ENCODE measurements around the gene ZNF580. TPM values are rescaled to one million over a fixed set of nuclear protein-coding genes. Genes with fewer than 3 reads are reported as not detected.

ZNF580 gene
- total and polyA plus RNA-seq, 2 of the 13 experiments (the other 11 are each of a cell fraction or from before 2014, with no cell fraction given) = 4.4 to 6.0 TPM

- TF ChIP-seq ZNF235 (CRISPR knock-in tag; IDR thresholded peaks at IDR 0.05; ENCODE audit: borderline replicate concordance) (no peak), NR0B2 (CRISPR knock-in tag; IDR thresholded peaks at IDR 0.05) (no peak), GTF3A (CRISPR knock-in tag; conservative IDR thresholded peaks at IDR 0.05) (no peak), PHF20 (CRISPR knock-in tag; IDR thresholded peaks at IDR 0.05) (no peak), RNF2 (conservative IDR thresholded peaks at IDR 0.05; ENCODE audit: low read depth) (0 out of 2 replicates have a peak, but pooled peaks have one; percentile 18), MIXL1 (CRISPR knock-in tag; IDR thresholded peaks at IDR 0.05) (peak; percentile 69), HNRNPH1 (optimal IDR thresholded peaks at IDR 0.05; ENCODE audit: low read depth, low read length) (no peak), ZNF83 (CRISPR knock-in tag; IDR thresholded peaks at IDR 0.05; ENCODE audit: borderline replicate concordance) (no peak), TSC22D2 (CRISPR knock-in tag; IDR thresholded peaks at IDR 0.05; ENCODE audit: borderline replicate concordance) (0 out of 2 replicates have a peak, but pooled peaks have one; percentile 57), MEIS2 (CRISPR knock-in tag; IDR thresholded peaks at IDR 0.05) (0 out of 2 replicates have a peak, but pooled peaks have one; percentile 2), KLF6 (CRISPR knock-in tag; IDR thresholded peaks at IDR 0.05) (no peak; the same call in 1 of the 2 replicates), REXO4 (CRISPR knock-in tag; IDR thresholded peaks at IDR 0.05; ENCODE audit: borderline replicate concordance) (no peak), NR2F2 (IDR thresholded peaks at IDR 0.05; ENCODE audit: borderline replicate concordance, low read depth) (peak; percentile 20; the same call in 1 of the 2 replicates), ZNF891 (CRISPR knock-in tag; IDR thresholded peaks at IDR 0.05) (no peak; the same call in 1 of the 2 replicates), ZC3H4 (CRISPR knock-in tag; IDR thresholded peaks at IDR 0.05; ENCODE audit: borderline replicate concordance) (peak; percentile 92; the same call in 1 of the 2 replicates), ZNF777 (CRISPR knock-in tag; IDR thresholded peaks at IDR 0.05) (peak; percentile 47; the same call in 1 of the 2 replicates)
- TF ChIP-seq, protein P1, sequence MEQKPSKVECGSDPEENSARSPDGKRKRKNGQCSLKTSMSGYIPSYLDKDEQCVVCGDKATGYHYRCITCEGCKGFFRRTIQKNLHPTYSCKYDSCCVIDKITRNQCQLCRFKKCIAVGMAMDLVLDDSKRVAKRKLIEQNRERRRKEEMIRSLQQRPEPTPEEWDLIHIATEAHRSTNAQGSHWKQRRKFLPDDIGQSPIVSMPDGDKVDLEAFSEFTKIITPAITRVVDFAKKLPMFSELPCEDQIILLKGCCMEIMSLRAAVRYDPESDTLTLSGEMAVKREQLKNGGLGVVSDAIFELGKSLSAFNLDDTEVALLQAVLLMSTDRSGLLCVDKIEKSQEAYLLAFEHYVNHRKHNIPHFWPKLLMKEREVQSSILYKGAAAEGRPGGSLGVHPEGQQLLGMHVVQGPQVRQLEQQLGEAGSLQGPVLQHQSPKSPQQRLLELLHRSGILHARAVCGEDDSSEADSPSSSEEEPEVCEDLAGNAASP (CRISPR knock-in tag; IDR thresholded peaks at IDR 0.05; ENCODE audit: borderline replicate concordance) = 0 out of 2 replicates have a peak, but pooled peaks have one; percentile 8
- TF ChIP-seq, protein P2, sequence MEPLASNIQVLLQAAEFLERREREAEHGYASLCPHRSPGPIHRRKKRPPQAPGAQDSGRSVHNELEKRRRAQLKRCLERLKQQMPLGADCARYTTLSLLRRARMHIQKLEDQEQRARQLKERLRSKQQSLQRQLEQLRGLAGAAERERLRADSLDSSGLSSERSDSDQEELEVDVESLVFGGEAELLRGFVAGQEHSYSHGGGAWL (CRISPR knock-in tag; IDR thresholded peaks at IDR 0.05) = 0 out of 2 replicates have a peak, but pooled peaks have one; percentile 46
- TF ChIP-seq, protein P3, sequence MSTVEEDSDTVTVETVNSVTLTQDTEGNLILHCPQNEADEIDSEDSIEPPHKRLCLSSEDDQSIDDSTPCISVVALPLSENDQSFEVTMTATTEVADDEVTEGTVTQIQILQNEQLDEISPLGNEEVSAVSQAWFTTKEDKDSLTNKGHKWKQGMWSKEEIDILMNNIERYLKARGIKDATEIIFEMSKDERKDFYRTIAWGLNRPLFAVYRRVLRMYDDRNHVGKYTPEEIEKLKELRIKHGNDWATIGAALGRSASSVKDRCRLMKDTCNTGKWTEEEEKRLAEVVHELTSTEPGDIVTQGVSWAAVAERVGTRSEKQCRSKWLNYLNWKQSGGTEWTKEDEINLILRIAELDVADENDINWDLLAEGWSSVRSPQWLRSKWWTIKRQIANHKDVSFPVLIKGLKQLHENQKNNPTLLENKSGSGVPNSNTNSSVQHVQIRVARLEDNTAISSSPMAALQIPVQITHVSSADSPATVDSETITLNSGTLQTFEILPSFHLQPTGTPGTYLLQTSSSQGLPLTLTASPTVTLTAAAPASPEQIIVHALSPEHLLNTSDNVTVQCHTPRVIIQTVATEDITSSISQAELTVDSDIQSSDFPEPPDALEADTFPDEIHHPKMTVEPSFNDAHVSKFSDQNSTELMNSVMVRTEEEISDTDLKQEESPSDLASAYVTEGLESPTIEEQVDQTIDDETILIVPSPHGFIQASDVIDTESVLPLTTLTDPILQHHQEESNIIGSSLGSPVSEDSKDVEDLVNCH (CRISPR knock-in tag; IDR thresholded peaks at IDR 0.05) = no peak
- TF ChIP-seq, protein P4, sequence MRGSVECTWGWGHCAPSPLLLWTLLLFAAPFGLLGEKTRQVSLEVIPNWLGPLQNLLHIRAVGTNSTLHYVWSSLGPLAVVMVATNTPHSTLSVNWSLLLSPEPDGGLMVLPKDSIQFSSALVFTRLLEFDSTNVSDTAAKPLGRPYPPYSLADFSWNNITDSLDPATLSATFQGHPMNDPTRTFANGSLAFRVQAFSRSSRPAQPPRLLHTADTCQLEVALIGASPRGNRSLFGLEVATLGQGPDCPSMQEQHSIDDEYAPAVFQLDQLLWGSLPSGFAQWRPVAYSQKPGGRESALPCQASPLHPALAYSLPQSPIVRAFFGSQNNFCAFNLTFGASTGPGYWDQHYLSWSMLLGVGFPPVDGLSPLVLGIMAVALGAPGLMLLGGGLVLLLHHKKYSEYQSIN (CRISPR knock-in tag; IDR thresholded peaks at IDR 0.05; ENCODE audit: borderline replicate concordance) = no peak
- TF ChIP-seq, protein P5, sequence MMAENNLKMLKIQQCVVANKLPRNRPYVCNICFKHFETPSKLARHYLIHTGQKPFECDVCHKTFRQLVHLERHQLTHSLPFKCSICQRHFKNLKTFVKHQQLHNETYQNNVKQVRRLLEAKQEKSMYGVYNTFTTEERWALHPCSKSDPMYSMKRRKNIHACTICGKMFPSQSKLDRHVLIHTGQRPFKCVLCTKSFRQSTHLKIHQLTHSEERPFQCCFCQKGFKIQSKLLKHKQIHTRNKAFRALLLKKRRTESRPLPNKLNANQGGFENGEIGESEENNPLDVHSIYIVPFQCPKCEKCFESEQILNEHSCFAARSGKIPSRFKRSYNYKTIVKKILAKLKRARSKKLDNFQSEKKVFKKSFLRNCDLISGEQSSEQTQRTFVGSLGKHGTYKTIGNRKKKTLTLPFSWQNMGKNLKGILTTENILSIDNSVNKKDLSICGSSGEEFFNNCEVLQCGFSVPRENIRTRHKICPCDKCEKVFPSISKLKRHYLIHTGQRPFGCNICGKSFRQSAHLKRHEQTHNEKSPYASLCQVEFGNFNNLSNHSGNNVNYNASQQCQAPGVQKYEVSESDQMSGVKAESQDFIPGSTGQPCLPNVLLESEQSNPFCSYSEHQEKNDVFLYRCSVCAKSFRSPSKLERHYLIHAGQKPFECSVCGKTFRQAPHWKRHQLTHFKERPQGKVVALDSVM (CRISPR knock-in tag; IDR thresholded peaks at IDR 0.05) = no peak
Measured at GRCh38 chr19:55599842-55600661, 40.8 kb upstream of the ZNF580 start, which contains the start of gene ZNF524 (continued).
